Heart left ventricle (tissue), 16 donors: ENCODE results near the gene SRGAP1. TPM values are rescaled to one million over a fixed set of nuclear protein-coding genes. Genes with fewer than 3 reads are reported as not detected.

Experiments
- ATAC-seq, 4 donors: fragments of 200-7000 bp; cut with Tn5 transposase; one replicate each; pipeline ENCODE4 v1.9.1; 2020 to 2022; ENCODE audit warnings: moderate library complexity in 4 of 4, mild to moderate bottlenecking in 3 of 4, moderate number of reproducible peaks in 1 of 4
- DNase-seq, 5 donors: peaks; one replicate each; pipeline ENCODE4 v3.0.0-alpha.2; 2020
- H3K27ac ChIP-seq, 12 donors: fragments of 200-600 bp; sonication (generic) in 4 of 12; one replicate each; pipeline versions ENCODE4 v1.5.0 to v1.8.0; 2016 to 2022; ENCODE audit warnings: mild to moderate bottlenecking in 2 of 12
- H3K27me3 ChIP-seq, 9 donors: fragments of 200-600 bp; sonication (generic) in 2 of 9; one replicate each; pipeline versions ENCODE4 v1.5.1 to v1.8.0; 2016 to 2022; ENCODE audit warnings: mild to moderate bottlenecking in 3 of 9
- H3K36me3 ChIP-seq, 9 donors: fragments of 200-600 bp; sonication (generic) in 2 of 9; one replicate each; pipeline versions ENCODE4 v1.5.0 to v1.8.0; 2018 to 2022; ENCODE audit warnings: mild to moderate bottlenecking in 2 of 9
- H3K4me1 ChIP-seq, 12 donors: fragments of 200-600 bp; sonication (generic) in 4 of 12; one replicate each; pipeline versions ENCODE4 v1.5.0 to v1.8.0; 2016 to 2022; ENCODE audit warnings: mild to moderate bottlenecking in 3 of 12
- H3K4me3 ChIP-seq, 12 donors: fragments of 200-600 bp; sonication (generic) in 4 of 12; one replicate each; pipeline versions ENCODE4 v1.5.0 to v1.8.0; 2017 to 2022; ENCODE audit warnings: mild to moderate bottlenecking in 9 of 12, moderate library complexity in 4 of 12
- H3K9me3 ChIP-seq, 12 donors: fragments of 200-600 bp; sonication (generic) in 4 of 12; one replicate each; pipeline versions ENCODE4 v1.5.0 to v1.8.0; 2016 to 2022; ENCODE audit warnings: mild to moderate bottlenecking in 1 of 12
- CTCF ChIP-seq, 12 donors: fragments of 200-600 bp; sonication (generic) in 4 of 12; IDR thresholded peaks; one replicate each; pipeline versions ENCODE4 v1.5.0 to v1.8.0; 2018 to 2022; ENCODE audit warnings: antibody characterized with exemption in 12 of 12, mild to moderate bottlenecking in 5 of 12
- POLR2A ChIP-seq, 2 donors: fragments of 450-650 bp; IDR thresholded peaks; one replicate each; pipeline ENCODE4 v1.6.1; 2017; ENCODE audit warnings: antibody characterized with exemption in 2 of 2, mild to moderate bottlenecking in 2 of 2, moderate library complexity in 2 of 2
- WGBS, 4 donors: extraction: QIAGEN DNeasy Blood & Tissue Kit in 2 of 4; methylation state at CpG; one replicate each; pipeline versions ENCODE4 v1.1.5 to v1.1.7; 2013 to 2018; 5-methylcytosine and 5-hydroxymethylcytosine counted together
- intact Hi-C, 10 donors: fragments of 100-400 bp; cut with DNase I; formaldehyde crosslinking; loops; one replicate each; pipeline versions ENCODE4 v1.11.1 to v1.14.2; 2022
- polyA plus RNA-seq, 2 donors: library from polyadenylated mRNA; stranded (reverse); fragments of 200-250 nt; gene quantifications; one replicate each; pipeline ENCODE4 v1.2.3, GENCODE V29; 2013
- total RNA-seq, 9 donors: library from RNA; depleted of rRNA in 2 of 9; stranded (reverse); fragments of >200 nt in 2 of 9; fragmentation: NEBNext Ultra II Directional in 3 of 9; extraction: Animal tissue kit (Norgen Biotek cat#: 25700) in 3 of 9; gene quantifications; one replicate each; pipeline versions ENCODE4 v1.1.0 to v1.2.4, GENCODE V29; 2016 to 2023
- donor health status: ischemic (EF 13 %, LVEDD 7.1; RV severe dilation, severe dysfunction).
- donor health status: healthy with polysubstance abuse.
- donor health status: DM: no; HTN: yes; CAD: no.
- donor health status: DM: no; HTN: no; CAD: no.
- donor health status: ischemic (EF 25% LVEDD 6.9; RV normal size, moderate dysfunction).
- donor health status: ischemic (EF 25% LVEDD 5.7; RV mildly dilated, moderate dysfunction).
- donor health status: healthy.
- donor health status: DM: yes; HTN: yes; CAD: no.
- donor health status: ischemic (EF 35%, LVEDD 5.7; RV mildly dilated, moderate dysfunction).
- donor health status: nonischemic (EF 11% LVEDD 7.7; RV severe dilation, severe dysfunction).
- donor health status: DM: yes; HTN: yes; CAD: no.
- donor health status: PGD.
- donor health status: ischemic (EF 29% LVEDD 5.4; RV normal size, mild dysfunction).
- donor health status: nonischemic (EF 23%, LVEDD 6.1; RV moderate dilation, normal function).

The SRGAP1 gene
- total and polyA plus RNA-seq, 11 donors, result 1.3 to 10.6 (median 4.5) TPM

DNA sequence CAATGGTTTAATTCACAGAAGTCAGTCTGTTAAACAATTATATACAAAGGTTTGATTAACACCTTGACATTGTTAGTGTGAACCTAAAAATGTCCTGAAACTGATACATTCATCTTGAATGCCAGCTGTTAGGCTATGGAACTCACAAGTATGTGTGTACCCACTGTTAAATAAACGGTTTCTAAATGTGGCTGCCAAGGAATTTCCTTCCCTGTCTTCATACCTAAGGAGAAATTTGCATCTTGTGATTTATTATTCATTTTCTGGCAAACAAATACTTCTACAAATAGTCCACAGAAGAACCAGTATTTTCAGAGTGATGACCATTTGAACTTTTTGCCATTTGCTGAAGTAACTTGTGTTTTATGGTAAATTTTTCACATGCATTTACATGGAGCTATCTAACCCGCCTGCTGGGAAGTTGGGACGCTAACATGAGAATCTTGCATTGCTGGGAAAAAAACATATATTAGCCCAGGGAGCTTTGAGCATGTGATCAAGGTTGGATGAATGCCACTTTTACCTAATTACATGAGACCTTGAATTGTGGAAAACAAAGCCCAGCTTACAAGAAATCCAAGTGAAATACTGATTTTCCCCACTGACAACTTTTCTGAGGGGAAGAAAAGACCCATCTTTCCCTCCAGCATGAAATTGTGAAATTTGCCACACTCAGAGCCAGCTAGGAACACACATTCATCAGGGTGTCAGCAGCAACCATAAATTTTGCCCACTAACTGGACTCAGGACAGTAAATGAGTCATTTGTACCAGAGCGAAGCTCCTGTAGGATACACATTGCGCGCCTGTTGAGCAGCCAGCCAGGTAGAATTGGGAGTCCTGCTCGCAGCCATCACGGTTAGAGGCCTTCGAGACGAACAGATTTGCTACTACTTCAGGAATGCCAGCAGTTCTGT, 259.6 kb downstream of the SRGAP1 start:
- H3K36me3 ChIP-seq, result peaks cover 0 to 7% (median 0%) of the 10 kb centered on the region in 9 donors
- peak overlapping the region in 1 of 12 donors; percentile 48 for H3K27ac ChIP-seq
- DNase-seq (no peak), ATAC-seq (no peak)
- intact Hi-C loops, result loop anchor here in 1 of 10 donors (5.0 kb wide), 1 partner anchor 78 kb away; no protein-coding TSS in a partner anchor
- no peaks in the 10 kb centered on the region for H3K9me3 ChIP-seq
- no peaks in the 10 kb centered on the region for H3K27me3 ChIP-seq
- no peak overlapping the region for H3K4me3 ChIP-seq
- TF ChIP-seq POLR2A (IDR thresholded peaks at IDR 0.05) (no peak), CTCF (IDR thresholded peaks at IDR 0.05) (no peak)
- peaks cover 0 to 11% (median 2%) of the 10 kb centered on the region in 12 donors for H3K4me1 ChIP-seq
- WGBS, 4 donors, result 96 to 98% (median 97%) methylated on average over 10 of the region's 10 CpGs

- Histone ChIP-seq H3K27ac (peak overlapping the region in 1 of 12 donors; percentile 48), H3K9me3 (no peaks in the 10 kb centered on the region), H3K27me3 (no peaks in the 10 kb centered on the region), H3K4me3 (no peak overlapping the region), H3K4me1 (peaks cover 0 to 1% (median 0%) of the 10 kb centered on the region in 12 donors), H3K36me3 (peaks cover 0 to 12% (median 0%) of the 10 kb centered on the region in 9 donors)
- ATAC-seq (no peak), DNase-seq (no peak)
- WGBS, 4 donors, result 96 to 98% (median 97%) methylated on average over 3 of the region's 3 CpGs
- intact Hi-C loops, result no loop called here
- TF ChIP-seq CTCF (IDR thresholded peaks at IDR 0.05) (no peak), POLR2A (IDR thresholded peaks at IDR 0.05) (no peak)
These were observed 260.5 kb downstream of the SRGAP1 start for GRCh38 chr12:64105026-64105425.

GRCh38 chr12:64107776-64108175, 263.3 kb downstream of the SRGAP1 start:
- no peaks in the 10 kb centered on the region for H3K27me3 ChIP-seq
- H3K4me1 ChIP-seq, result no peaks in the 10 kb centered on the region
- no peak for ATAC-seq
- no peak overlapping the region for H3K4me3 ChIP-seq
- no peak for DNase-seq
- no peak overlapping the region for H3K27ac ChIP-seq
- no peaks in the 10 kb centered on the region for H3K9me3 ChIP-seq
- TF ChIP-seq CTCF (IDR thresholded peaks at IDR 0.05), result no peak
- TF ChIP-seq POLR2A (IDR thresholded peaks at IDR 0.05), result no peak
- intact Hi-C loops, result no loop called here
- H3K36me3 ChIP-seq, result peaks cover 0 to 36% (median 5%) of the 10 kb centered on the region in 9 donors
- 97 to 100% (median 99%) methylated on average over 1 of the region's 1 CpG for WGBS, 4 donors

GRCh38 chr12:64109706-64110105, 265.2 kb downstream of the SRGAP1 start:
- Histone ChIP-seq H3K36me3 (peaks cover 0 to 38% (median 5%) of the 10 kb centered on the region in 9 donors), H3K27me3 (no peaks in the 10 kb centered on the region), H3K4me1 (no peaks in the 10 kb centered on the region), H3K9me3 (no peaks in the 10 kb centered on the region), H3K27ac (no peak overlapping the region), H3K4me3 (no peak overlapping the region)
- TF ChIP-seq CTCF (IDR thresholded peaks at IDR 0.05), result no peak
- ATAC-seq, result no peak
- DNase-seq, result no peak
- 91 to 93% (median 91%) methylated on average over 4 of the region's 4 CpGs for WGBS, 4 donors
- intact Hi-C loops, result loop anchor here in 1 of 10 donors (10.0 kb wide), 1 partner anchor 65 kb away; no protein-coding TSS in a partner anchor
